Chondrocyte (in vitro differentiated cells): ENCODE results near the gene ATP6V1G2. TPM values are rescaled to one million over a fixed set of nuclear protein-coding genes. Genes with fewer than 3 reads are reported as not detected.
A peak's percentile ranks its signal among the peaks of the same experiment; 100 is the strongest.

Source experiments
- DNase-seq: peaks from one replicate; pipeline ENCODE4 v3.0.0; 2021; ENCODE audit warnings: mixed read lengths, low spot score
- H3K27ac Mint-ChIP-seq: one replicate; pipeline ENCODE4 v1.8.0; 2021; ENCODE audit warnings: mild to moderate bottlenecking, moderate library complexity, mixed read lengths; ENCODE audit not compliant: unreplicated experiment
- H3K27me3 Mint-ChIP-seq: 2 replicates; pipeline ENCODE4 v1.8.0; 2021; ENCODE audit warnings: low read depth, mixed read lengths
- H3K36me3 Mint-ChIP-seq: 2 replicates; pipeline ENCODE4 v1.8.0; 2021; ENCODE audit warnings: low read depth, mixed read lengths
- H3K4me1 Mint-ChIP-seq: 2 replicates; pipeline ENCODE4 v1.8.0; 2021; ENCODE audit warnings: low read depth, mild to moderate bottlenecking, mixed read lengths
- H3K4me3 Mint-ChIP-seq: one replicate; pipeline ENCODE4 v1.8.0; 2021; ENCODE audit warnings: mild to moderate bottlenecking, moderate library complexity, mixed read lengths; ENCODE audit not compliant: unreplicated experiment
- H3K9me3 Mint-ChIP-seq: 2 replicates; pipeline ENCODE4 v1.8.0; 2021; ENCODE audit warnings: low read depth, mixed read lengths
- total RNA-seq: library from RNA; stranded (reverse); gene quantifications from 3 replicates; pipeline ENCODE4 v1.2.1, GENCODE V29; 2021
- TF ChIP-seq, protein P1 (sequence below): fragments of 200-600 bp; sonication (generic); IDR thresholded peaks from 2 replicates; pipeline ENCODE4 v1.5.0; 2021; ENCODE audit warnings: antibody characterized with exemption, mild to moderate bottlenecking, moderate library complexity

Gene ATP6V1G2
- total RNA-seq, 1 donor from 2014 or later, result 3.0 TPM

DNA sequence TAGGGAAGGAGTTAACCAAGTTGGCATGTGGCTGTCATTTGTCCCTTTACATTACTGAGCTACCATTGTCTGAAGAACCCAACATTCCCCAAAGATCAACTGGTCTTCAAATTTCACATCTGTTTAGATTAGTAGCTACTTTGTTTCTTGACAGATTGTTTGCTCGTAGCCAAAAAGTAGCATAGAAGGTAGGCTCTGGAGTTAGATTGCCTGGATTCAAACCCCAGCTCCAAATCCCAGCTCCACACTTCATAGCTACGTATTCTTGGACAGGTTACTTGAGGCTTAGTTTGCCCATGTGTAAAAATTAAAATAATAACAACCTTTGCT lies 2.1 kb upstream of the ATP6V1G2 start:
- TF ChIP-seq, protein P1, sequence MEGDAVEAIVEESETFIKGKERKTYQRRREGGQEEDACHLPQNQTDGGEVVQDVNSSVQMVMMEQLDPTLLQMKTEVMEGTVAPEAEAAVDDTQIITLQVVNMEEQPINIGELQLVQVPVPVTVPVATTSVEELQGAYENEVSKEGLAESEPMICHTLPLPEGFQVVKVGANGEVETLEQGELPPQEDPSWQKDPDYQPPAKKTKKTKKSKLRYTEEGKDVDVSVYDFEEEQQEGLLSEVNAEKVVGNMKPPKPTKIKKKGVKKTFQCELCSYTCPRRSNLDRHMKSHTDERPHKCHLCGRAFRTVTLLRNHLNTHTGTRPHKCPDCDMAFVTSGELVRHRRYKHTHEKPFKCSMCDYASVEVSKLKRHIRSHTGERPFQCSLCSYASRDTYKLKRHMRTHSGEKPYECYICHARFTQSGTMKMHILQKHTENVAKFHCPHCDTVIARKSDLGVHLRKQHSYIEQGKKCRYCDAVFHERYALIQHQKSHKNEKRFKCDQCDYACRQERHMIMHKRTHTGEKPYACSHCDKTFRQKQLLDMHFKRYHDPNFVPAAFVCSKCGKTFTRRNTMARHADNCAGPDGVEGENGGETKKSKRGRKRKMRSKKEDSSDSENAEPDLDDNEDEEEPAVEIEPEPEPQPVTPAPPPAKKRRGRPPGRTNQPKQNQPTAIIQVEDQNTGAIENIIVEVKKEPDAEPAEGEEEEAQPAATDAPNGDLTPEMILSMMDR, result no peak
- H3K36me3 Mint-ChIP-seq, result peaks cover 6% of the 10 kb centered on the region
- DNase-seq, result no peak
- peaks cover 41% of the 10 kb centered on the region for H3K4me1 Mint-ChIP-seq
- H3K27me3 Mint-ChIP-seq, result no peaks in the 10 kb centered on the region
- H3K4me3 Mint-ChIP-seq, result peak overlapping the region; percentile 97
- no peak overlapping the region for H3K27ac Mint-ChIP-seq
- H3K9me3 Mint-ChIP-seq, result no peaks in the 10 kb centered on the region

DNA sequence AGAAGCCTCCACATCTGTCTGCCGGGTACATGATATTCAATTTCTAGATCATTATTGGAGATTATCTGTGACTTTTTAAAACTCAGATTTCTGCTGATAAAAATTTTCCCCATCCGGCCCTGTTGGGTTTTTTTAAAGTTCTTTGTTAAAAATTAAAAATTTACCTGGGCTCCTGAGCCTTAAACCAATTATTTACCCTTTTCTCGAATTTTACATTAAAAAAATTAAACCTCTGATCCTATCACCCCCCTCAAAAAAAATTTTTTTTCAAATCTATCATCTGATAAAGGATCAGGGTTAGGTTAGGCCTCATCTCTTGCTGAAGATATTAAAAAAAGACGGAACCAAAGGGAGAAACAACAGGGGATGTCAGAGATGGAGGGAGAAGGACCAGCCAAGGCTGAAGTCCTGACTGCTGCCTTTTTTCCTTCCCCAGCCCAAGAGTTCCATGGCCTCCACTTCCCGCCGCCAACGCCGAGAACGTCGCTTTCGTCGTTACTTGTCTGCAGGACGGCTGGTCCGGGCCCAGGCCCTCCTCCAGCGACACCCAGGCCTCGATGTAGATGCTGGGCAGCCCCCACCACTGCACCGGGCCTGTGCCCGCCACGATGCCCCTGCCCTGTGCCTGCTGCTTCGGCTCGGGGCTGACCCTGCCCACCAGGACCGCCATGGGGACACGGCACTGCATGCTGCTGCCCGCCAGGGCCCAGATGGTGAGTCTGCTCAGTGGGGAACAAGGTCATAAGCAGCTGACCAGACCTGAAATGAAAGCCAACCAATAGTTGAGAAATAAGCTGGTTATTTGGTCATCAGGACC lies 1.5 kb upstream of the ATP6V1G2 start:
- TF ChIP-seq, protein P1, result no peak
- Mint-ChIP-seq H3K9me3 (no peaks in the 10 kb centered on the region), H3K4me1 (peaks cover 45% of the 10 kb centered on the region), H3K36me3 (peaks cover 5% of the 10 kb centered on the region), H3K4me3 (peak overlapping the region; percentile 97), H3K27me3 (no peaks in the 10 kb centered on the region), H3K27ac (peak overlapping the region; percentile 97)
- DNase-seq, result no peak

DNA sequence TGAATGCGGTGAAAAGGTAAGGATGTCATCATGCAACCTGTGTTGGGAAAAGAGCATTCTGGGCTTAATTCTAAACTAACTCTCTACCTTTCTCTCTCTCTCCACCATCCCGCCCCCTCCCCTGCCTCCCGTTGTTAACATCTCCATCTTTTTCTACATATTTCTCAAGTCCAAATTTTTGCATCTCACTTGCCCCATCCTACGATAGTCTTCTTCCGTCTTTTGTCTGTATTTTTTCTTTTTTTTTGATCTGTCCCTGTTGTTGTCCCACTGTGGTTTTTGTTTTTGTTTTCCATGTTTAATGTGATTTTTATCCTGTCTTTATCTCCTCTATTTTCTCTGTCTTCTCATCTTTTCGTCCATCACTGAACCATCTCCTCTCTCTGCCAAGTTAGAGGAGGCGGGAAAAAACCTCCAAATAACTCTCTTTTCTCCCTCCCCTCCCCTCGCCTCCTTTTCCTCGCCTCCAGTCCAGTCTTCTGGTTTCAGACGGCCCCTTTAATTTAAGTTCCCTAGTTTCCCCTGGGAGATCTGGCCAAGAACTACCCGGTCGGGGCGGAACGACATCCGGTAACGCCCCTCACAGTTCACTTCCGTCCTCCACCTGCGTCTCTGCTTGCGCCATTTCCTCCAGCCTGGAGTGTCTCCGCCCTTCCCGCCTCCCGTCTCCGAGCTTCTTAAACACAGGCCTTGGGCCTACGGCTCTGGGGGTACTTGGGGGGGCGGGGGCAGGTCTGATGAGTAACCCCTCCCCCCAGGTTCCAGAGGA lies 734 bp upstream of the ATP6V1G2 start, which contains the start of gene NFKBIL1:
NFKBIL1 (plus strand) TSS at position 651 of the 769 bp plus-strand sequence; CDS start at position 738, 87 bp downstream.
- Mint-ChIP-seq H3K9me3 (no peaks in the 10 kb centered on the region), H3K27me3 (no peaks in the 10 kb centered on the region), H3K36me3 (peaks cover 5% of the 10 kb centered on the region), H3K27ac (peak within 1 kb of the TSS; percentile 97), H3K4me3 (peak within 1 kb of the TSS; percentile 97), H3K4me1 (peaks cover 52% of the 10 kb centered on the region)
- peak; percentile 97 for DNase-seq
- TF ChIP-seq, protein P1, result peak; percentile 52

DNA sequence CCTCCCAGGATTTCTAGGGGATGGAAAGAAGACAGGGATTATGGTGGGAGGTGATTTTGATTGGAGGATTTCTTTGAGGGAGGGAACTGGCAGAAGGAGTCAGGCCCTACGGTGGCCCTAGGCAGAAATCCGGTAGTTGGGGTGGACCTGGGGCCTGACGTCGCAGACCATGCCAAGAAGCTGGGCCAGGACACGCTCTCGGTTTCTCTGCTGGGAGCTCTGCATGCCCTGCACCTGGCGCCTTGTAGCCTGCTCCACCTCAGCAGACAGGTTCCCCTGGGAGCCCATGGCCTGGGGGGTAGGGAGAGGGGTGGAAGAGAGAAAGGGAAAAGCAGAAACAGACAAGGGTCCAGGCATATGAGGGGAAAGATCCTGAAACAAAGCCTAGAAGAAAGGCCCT lies 1.1 kb downstream of the ATP6V1G2 start:
- Mint-ChIP-seq H3K27me3 (no peaks in the 10 kb centered on the region), H3K27ac (no peak overlapping the region), H3K4me1 (peaks cover 52% of the 10 kb centered on the region), H3K36me3 (peaks cover 4% of the 10 kb centered on the region), H3K4me3 (no peak overlapping the region), H3K9me3 (no peaks in the 10 kb centered on the region)
- TF ChIP-seq, protein P1, result no peak
- DNase-seq, result no peak

DNA sequence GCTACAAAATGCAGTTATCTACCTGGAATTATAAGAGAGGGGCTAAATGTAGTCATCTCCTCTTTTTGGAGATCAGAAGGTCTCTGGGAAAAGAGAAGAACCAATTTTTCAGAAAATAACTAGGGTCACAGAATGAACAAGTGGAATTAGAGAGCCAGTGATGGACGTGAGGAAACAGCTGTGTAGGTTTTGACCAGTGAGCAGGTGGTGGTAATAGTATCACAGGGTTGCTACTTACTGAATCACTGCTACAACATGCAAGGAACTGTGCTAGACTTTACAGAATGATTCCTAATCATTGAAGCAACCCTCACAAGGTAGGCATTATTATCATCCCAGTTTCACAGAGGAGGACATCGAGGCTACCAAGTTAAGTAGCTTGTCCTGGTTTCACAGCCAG lies 1.7 kb downstream of the ATP6V1G2 start:
- peaks cover 9% of the 10 kb centered on the region for H3K36me3 Mint-ChIP-seq
- no peaks in the 10 kb centered on the region for H3K27me3 Mint-ChIP-seq
- peaks cover 58% of the 10 kb centered on the region for H3K4me1 Mint-ChIP-seq
- H3K9me3 Mint-ChIP-seq, result no peaks in the 10 kb centered on the region
- TF ChIP-seq, protein P1, result no peak
- H3K27ac Mint-ChIP-seq, result no peak overlapping the region
- no peak for DNase-seq
- no peak overlapping the region for H3K4me3 Mint-ChIP-seq
